GM23248 (cell line): ENCODE measurements around the gene USP25. TPM values are rescaled to one million over a fixed set of nuclear protein-coding genes. Genes with fewer than 3 reads are reported as not detected.

Experiments used
- DNase-seq: peaks from one replicate; pipeline ENCODE4 v3.0.0-alpha.2; 2015
- H2AFZ ChIP-seq: fragments of 200-600 bp; sonication (generic); 2 replicates; pipeline ENCODE4 v1.6.1; 2016; ENCODE audit warnings: antibody characterized with exemption
- H3F3A ChIP-seq: fragments of 200-600 bp; sonication (generic); 2 replicates; pipeline ENCODE4 v1.6.1; 2016; ENCODE audit warnings: mild to moderate bottlenecking, antibody characterized with exemption, mixed run types; ENCODE audit not compliant: insufficient read depth
- H3K27ac ChIP-seq: fragments of 200-600 bp; sonication (generic); 2 replicates; pipeline ENCODE4 v1.5.1; 2016; ENCODE audit warnings: mild to moderate bottlenecking
- H3K27me3 ChIP-seq: fragments of 200-600 bp; sonication (generic); replicated peaks from 2 replicates; pipeline ENCODE4 v1.6.1; 2016; ENCODE audit warnings: mild to moderate bottlenecking; ENCODE audit not compliant: insufficient read depth
- H3K36me3 ChIP-seq: fragments of 200-600 bp; sonication (generic); 2 replicates; pipeline ENCODE4 v1.6.1; 2016; ENCODE audit warnings: low read depth, mild to moderate bottlenecking
- H3K4me1 ChIP-seq: fragments of 200-600 bp; sonication (generic); 2 replicates; pipeline ENCODE4 v1.6.1; 2016; ENCODE audit warnings: mild to moderate bottlenecking; ENCODE audit not compliant: insufficient read depth
- H3K4me2 ChIP-seq: fragments of 200-600 bp; sonication (generic); one replicate; pipeline ENCODE4 v1.6.1; 2016; ENCODE audit warnings: mild to moderate bottlenecking; ENCODE audit not compliant: unreplicated experiment
- H3K4me3 ChIP-seq: fragments of 200-600 bp; sonication (generic); 2 replicates; pipeline ENCODE4 v1.5.1; 2016; ENCODE audit warnings: mild to moderate bottlenecking
- H3K79me2 ChIP-seq: fragments of 200-600 bp; sonication (generic); 2 replicates; pipeline ENCODE4 v1.6.1; 2016; ENCODE audit warnings: mild to moderate bottlenecking; ENCODE audit not compliant: insufficient read depth
- H3K9ac ChIP-seq: fragments of 200-600 bp; sonication (generic); 2 replicates; pipeline ENCODE4 v1.6.1; 2016; ENCODE audit warnings: mild to moderate bottlenecking
- H3K9me2 ChIP-seq: fragments of 200-600 bp; sonication (generic); 2 replicates; pipeline ENCODE4 v1.6.1; 2016; ENCODE audit warnings: mixed run types, mild to moderate bottlenecking, moderate library complexity; ENCODE audit not compliant: insufficient read depth
- H3K9me3 ChIP-seq: fragments of 200-600 bp; sonication (generic); one replicate; pipeline ENCODE4 v1.6.1; 2017; ENCODE audit warnings: low read depth
- H4K20me1 ChIP-seq: fragments of 200-600 bp; sonication (generic); 2 replicates; pipeline ENCODE4 v1.6.0; 2016; ENCODE audit not compliant: insufficient read depth
- EZH2 ChIP-seq: fragments of 200-600 bp; sonication (generic); IDR thresholded peaks from 2 replicates; pipeline ENCODE4 v1.6.1; 2018; ENCODE audit warnings: antibody characterized with exemption, mild to moderate bottlenecking; ENCODE audit not compliant: insufficient read depth, poor library complexity, severe bottlenecking
- EZH2phosphoT487 ChIP-seq: fragments of 200-600 bp; sonication (generic); IDR thresholded peaks from 2 replicates; pipeline ENCODE4 v1.6.1; 2018; ENCODE audit warnings: antibody characterized with exemption, moderate library complexity, mild to moderate bottlenecking, low read depth; ENCODE audit not compliant: insufficient read depth
- WGBS, 2 experiments: methylation state at CpG; one replicate each; pipeline ENCODE4 v1.1.6; 2015 to 2017; ENCODE audit warnings: low lambda C conversion rate in 2 of 2, low coverage in 1 of 2; ENCODE audit errors: missing lambda C conversion rate in 2 of 2; 5-methylcytosine and 5-hydroxymethylcytosine counted together
- in situ Hi-C: fragments of 300-500 bp; cut with MboI; formaldehyde crosslinking; loops from 2 replicates; pipeline ENCODE4 v1.15.0; 2020
- polyA plus RNA-seq: library from polyadenylated mRNA; unstranded; fragments of >200 nt; fragmentation: Nextera tagmentation; extraction: Ambion mirVana; gene quantifications from 2 replicates; pipeline ENCODE4 v1.2.1, GENCODE V29; 2016
- total RNA-seq: library from RNA; depleted of rRNA; stranded (reverse); fragments of >200 nt; shearing (Covaris generic); gene quantifications from 2 replicates; pipeline ENCODE4 v1.2.3, GENCODE V29; 2014

Gene USP25
- total and polyA plus RNA-seq, 2 experiments from 2014 or later, result 5.8 to 41.5 TPM

- peaks cover 18% of the 10 kb centered on the region; the same call in 1 of the 2 replicates for H3F3A ChIP-seq
- H3K27ac ChIP-seq, result peak overlapping the region; percentile 2; the same call in 1 of the 2 replicates
- DNase-seq, result peak; percentile 71
- no peak for TF ChIP-seq EZH2phosphoT487
- no peaks in the 10 kb centered on the region for H3K9me3 ChIP-seq
- H3K9me2 ChIP-seq, result no peaks in the 10 kb centered on the region
- no peaks in the 10 kb centered on the region for H3K27me3 ChIP-seq
- no peak overlapping the region for H3K9ac ChIP-seq
- H3K4me2 ChIP-seq, result peak overlapping the region; percentile 31
- in situ Hi-C loops, result no loop called here
- H3K36me3 ChIP-seq, result peaks cover 12% of the 10 kb centered on the region; the same call in 1 of the 2 replicates
- H2AFZ ChIP-seq, result no peak overlapping the region
- H4K20me1 ChIP-seq, result no peaks in the 10 kb centered on the region
- peaks cover 37% of the 10 kb centered on the region for H3K4me1 ChIP-seq
- no peak overlapping the region for H3K4me3 ChIP-seq
- WGBS, 2 experiments, result 93 to 94% methylated on average over 3 of the region's 3 CpGs
- no peaks in the 10 kb centered on the region for H3K79me2 ChIP-seq
These were observed 112.2 kb downstream of the USP25 start for GRCh38 chr21:15841856-15842564.

GRCh38 chr21:15842565-15842880 is 112.7 kb downstream of the USP25 start:
- 95 to 100% methylated on average over 2 of the region's 2 CpGs for WGBS, 2 experiments
- no peak overlapping the region for H3K27ac ChIP-seq
- in situ Hi-C loops, result no loop called here

GRCh38 chr21:15843766-15844165 is 114.0 kb downstream of the USP25 start:
- Histone ChIP-seq H3K79me2 (no peaks in the 10 kb centered on the region), H3K4me1 (peaks cover 33% of the 10 kb centered on the region), H2AFZ (no peak overlapping the region), H3K27ac (no peak overlapping the region), H3K9ac (no peak overlapping the region), H3F3A (peaks cover 13% of the 10 kb centered on the region; the same call in 1 of the 2 replicates), H3K27me3 (no peaks in the 10 kb centered on the region), H3K9me2 (no peaks in the 10 kb centered on the region), H4K20me1 (no peaks in the 10 kb centered on the region), H3K9me3 (no peaks in the 10 kb centered on the region), H3K4me3 (no peak overlapping the region), H3K4me2 (no peak overlapping the region), H3K36me3 (peaks cover 12% of the 10 kb centered on the region; the same call in 1 of the 2 replicates)
- in situ Hi-C loops, result no loop called here
- no peak for DNase-seq
- WGBS, 2 experiments, result 98 to 100% methylated on average over 1 of the region's 1 CpG
- TF ChIP-seq EZH2, result no peak
- no peak for TF ChIP-seq EZH2phosphoT487

More at GRCh38 chr21:15842565-15842880, 112.7 kb downstream of the USP25 start:
- DNase-seq, result no peak
- Histone ChIP-seq H4K20me1 (no peaks in the 10 kb centered on the region), H3K9me3 (no peaks in the 10 kb centered on the region), H3K4me2 (no peak overlapping the region), H3K4me1 (peaks cover 34% of the 10 kb centered on the region), H3K9me2 (no peaks in the 10 kb centered on the region), H2AFZ (no peak overlapping the region), H3K4me3 (no peak overlapping the region), H3F3A (peaks cover 16% of the 10 kb centered on the region; the same call in 1 of the 2 replicates), H3K79me2 (no peaks in the 10 kb centered on the region), H3K9ac (no peak overlapping the region), H3K36me3 (peaks cover 12% of the 10 kb centered on the region; the same call in 1 of the 2 replicates), H3K27me3 (no peaks in the 10 kb centered on the region)
- no peak for TF ChIP-seq EZH2phosphoT487
- no peak for TF ChIP-seq EZH2

GRCh38 chr21:15848634-15849560 is 119.1 kb downstream of the USP25 start:
- no peak overlapping the region for H3K9ac ChIP-seq

More at GRCh38 chr21:15848634-15849560, 119.1 kb downstream of the USP25 start:
- Histone ChIP-seq H3K9me3 (no peaks in the 10 kb centered on the region), H3K4me2 (no peak overlapping the region), H3K27me3 (no peaks in the 10 kb centered on the region), H3K9me2 (no peaks in the 10 kb centered on the region), H3K79me2 (no peaks in the 10 kb centered on the region), H3K4me3 (no peak overlapping the region), H3F3A (0 out of 2 replicates have a peak, but pooled peaks cover 4% of the 10 kb centered on the region), H3K27ac (no peak overlapping the region), H3K4me1 (peaks cover 18% of the 10 kb centered on the region), H4K20me1 (no peaks in the 10 kb centered on the region), H3K36me3 (peaks cover 10% of the 10 kb centered on the region; the same call in 1 of the 2 replicates), H2AFZ (no peak overlapping the region)
- DNase-seq, result peak; percentile 56
- TF ChIP-seq EZH2phosphoT487 (no peak), EZH2 (no peak)
- WGBS, 2 experiments, result 50 to 58% methylated on average over 4 of the region's 4 CpGs
- in situ Hi-C loops, result no loop called here
